NB4 (cell line): Measurements from ENCODE around the gene PUSL1.

Source experiments
- CTCF ChIP-seq: IDR thresholded peaks from one replicate; pipeline ENCODE4 v1.5.1; 2012; ENCODE audit warnings: low read depth, low read length
- POLR2A ChIP-seq: IDR thresholded peaks from 2 replicates; pipeline ENCODE4 v1.6.1; 2011; ENCODE audit warnings: mild to moderate bottlenecking; ENCODE audit not compliant: insufficient read length; ENCODE audit errors: extremely low read depth

DNA sequence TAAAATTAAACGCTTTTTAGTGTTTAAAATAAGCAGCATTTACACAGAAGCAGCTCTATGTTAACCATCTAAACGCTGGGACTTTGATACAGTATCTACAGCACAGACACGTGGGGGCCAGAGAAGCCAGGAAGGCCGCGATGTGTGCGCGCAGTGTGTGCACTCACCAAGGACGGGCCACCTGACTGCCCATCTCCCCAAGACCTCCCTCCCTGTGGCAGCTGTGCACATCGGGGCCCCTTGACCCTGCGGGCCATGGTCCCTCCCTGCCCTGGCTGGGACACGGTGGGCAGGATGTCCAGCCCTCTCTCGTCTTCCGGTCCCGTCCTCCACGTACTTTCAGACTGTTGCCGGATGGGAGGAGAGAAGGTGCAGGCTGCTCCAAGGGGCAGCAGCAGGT, 26.9 kb downstream of the PUSL1 start:
- TF ChIP-seq CTCF (no peak), POLR2A (no peak)
